Purkinje cell (primary cell): ENCODE results near the gene CHRDL2. TPM values are rescaled to one million over a fixed set of nuclear protein-coding genes. Genes with fewer than 3 reads are reported as not detected.

ENCODE experiments used
- polyA plus RNA-seq: library from polyadenylated mRNA; unstranded; fragments of >200 nt; fragmentation: Nextera tagmentation; gene quantifications from 2 replicates; pipeline ENCODE4 v1.2.1, GENCODE V29; 2014

Gene CHRDL2
- polyA plus RNA-seq = not detected in 2 replicates

GRCh38 chr11:74731301-74732094 lies at the start of gene CHRDL2:
Gene CHRDL2, minus strand, starts transcription at chr11:74731426. Its CDS starts 538 bp downstream, at chr11:74730888.

GRCh38 chr11:74748211-74749126 lies 17.2 kb upstream of the CHRDL2 start, which contains the start of gene RNF169:
Gene RNF169, plus strand, starts transcription at chr11:74748849. Its CDS starts 32 bp downstream, at chr11:74748881.

Other genes starting within 250 kb of the CHRDL2 start
- gene LIPT2, start 237.7 kb downstream of the CHRDL2 start, polyA plus RNA-seq = 5.5 TPM in 1 of 2 replicates, not detected in the other
- gene POLD3, start 138.8 kb downstream of the CHRDL2 start, polyA plus RNA-seq = 14.5 and 18.5 TPM in 2 replicates
- 0.40 and 0.43 TPM in 2 replicates for gene RNF169, start 17.4 kb upstream of the CHRDL2 start, polyA plus RNA-seq
- 4.2 and 5.7 TPM in 2 replicates for gene XRRA1, start 217.7 kb upstream of the CHRDL2 start, polyA plus RNA-seq
- 470 and 602 TPM in 2 replicates for gene SPCS2, start 217.8 kb upstream of the CHRDL2 start, polyA plus RNA-seq